ENCODE data around the gene IQGAP1.

Gene IQGAP1

DNA sequence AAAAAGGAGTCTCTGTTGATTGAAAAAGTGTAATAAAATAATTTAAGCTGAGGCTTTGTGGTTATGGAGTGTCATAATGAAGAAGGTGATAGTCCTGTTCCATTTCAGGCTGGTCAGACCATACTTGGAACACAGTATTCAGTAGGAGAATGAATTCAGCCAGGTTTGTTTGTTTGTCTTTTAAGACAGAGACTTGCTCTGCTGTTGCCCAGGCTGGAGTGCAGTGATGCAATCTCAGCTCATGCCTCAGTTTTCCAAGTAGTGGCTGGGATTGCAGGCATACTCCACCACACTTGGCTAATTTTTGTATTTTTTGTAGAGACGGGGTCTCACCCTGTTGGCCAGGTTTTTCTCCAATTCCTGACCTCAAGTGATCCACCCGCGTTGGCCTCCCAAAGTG lies 33.5 kb downstream of the IQGAP1 start:
- no peak for DNase-seq (ENCODE audit: low read depth)
- H3K4me3 ChIP-seq (replicated peaks; ENCODE audit: low read depth, low read length): no peak overlapping the region
- TF ChIP-seq, protein P1, sequence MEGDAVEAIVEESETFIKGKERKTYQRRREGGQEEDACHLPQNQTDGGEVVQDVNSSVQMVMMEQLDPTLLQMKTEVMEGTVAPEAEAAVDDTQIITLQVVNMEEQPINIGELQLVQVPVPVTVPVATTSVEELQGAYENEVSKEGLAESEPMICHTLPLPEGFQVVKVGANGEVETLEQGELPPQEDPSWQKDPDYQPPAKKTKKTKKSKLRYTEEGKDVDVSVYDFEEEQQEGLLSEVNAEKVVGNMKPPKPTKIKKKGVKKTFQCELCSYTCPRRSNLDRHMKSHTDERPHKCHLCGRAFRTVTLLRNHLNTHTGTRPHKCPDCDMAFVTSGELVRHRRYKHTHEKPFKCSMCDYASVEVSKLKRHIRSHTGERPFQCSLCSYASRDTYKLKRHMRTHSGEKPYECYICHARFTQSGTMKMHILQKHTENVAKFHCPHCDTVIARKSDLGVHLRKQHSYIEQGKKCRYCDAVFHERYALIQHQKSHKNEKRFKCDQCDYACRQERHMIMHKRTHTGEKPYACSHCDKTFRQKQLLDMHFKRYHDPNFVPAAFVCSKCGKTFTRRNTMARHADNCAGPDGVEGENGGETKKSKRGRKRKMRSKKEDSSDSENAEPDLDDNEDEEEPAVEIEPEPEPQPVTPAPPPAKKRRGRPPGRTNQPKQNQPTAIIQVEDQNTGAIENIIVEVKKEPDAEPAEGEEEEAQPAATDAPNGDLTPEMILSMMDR (IDR thresholded peaks at IDR 0.05; ENCODE audit: low read length, missing control alignments): no peak

DNA sequence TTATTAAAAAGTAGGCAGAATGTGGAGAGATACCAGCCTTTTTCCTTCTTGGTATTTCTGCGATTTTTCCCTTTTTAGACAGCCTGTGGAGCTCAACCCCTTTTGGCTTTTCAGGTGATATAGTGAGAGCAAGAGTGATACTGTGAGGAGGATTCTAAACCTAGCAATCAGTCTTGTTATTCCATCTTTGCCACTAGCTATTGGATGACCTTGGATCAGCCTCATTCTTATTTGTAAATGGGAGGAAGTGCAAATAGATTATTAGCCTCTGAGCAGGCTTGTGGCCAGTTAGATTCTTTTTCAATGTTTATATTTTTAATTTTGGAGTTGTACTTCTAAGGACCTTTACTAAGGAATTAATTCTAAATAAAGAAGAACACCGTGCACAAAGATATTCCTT lies 34.0 kb downstream of the IQGAP1 start:
- TF ChIP-seq, protein P1 (IDR thresholded peaks at IDR 0.05; ENCODE audit: low read length, missing control alignments): no peak
- DNase-seq (ENCODE audit: low read depth): no peak
- no peak overlapping the region for H3K4me3 ChIP-seq (replicated peaks; ENCODE audit: low read depth, low read length)

DNA sequence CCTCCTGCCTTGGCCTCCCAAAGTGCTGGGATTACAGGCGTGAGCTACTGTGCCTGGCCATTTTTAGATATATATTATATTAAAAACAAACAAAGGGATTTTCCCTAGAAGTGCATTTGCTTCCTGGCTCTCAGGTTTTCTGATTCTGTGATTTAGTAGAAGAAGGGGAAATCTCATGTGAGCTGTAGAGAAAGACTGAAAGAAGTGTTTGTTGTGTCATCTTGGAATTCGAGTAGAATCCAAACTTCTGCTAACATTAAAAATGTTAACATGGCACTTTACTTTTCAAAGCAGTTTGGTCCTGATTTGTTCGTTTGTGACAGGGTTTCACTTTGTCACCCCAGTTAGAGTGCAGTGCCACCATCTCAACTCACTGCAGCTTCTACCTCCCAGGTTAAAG lies 34.9 kb downstream of the IQGAP1 start:
- H3K4me3 ChIP-seq (replicated peaks; ENCODE audit: low read depth, low read length): no peak overlapping the region

DNA sequence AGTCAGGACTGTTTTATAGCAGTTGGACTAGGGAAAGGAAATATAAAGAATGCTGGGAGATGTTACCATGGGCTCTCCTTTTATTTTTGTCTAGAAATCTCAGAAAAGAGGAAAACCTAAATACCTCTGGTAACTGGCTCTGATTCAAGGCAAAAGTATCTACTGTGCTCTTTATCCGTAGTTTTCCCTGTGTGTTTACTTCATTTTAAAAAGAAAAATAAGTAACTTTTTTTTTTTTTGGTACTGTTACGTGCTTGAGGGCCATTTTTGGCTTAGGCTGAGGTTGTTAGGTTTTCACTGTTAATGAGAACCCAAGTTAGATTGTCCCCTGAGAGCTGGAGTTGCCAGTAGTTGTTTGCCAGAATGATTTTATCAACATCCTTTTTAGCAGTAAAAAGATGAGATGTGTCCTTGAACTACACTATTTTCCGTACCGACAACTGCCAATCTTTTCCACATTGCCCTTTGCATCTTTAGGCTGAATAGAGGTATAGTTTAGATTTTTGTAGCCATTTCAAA lies 35.8 kb downstream of the IQGAP1 start:
- TF ChIP-seq, protein P1 (IDR thresholded peaks at IDR 0.05; ENCODE audit: low read length, missing control alignments): no peak
- no peak for DNase-seq (ENCODE audit: low read depth)

More for the DNA sequence above, 34.9 kb downstream of the IQGAP1 start:
- no peak for DNase-seq (ENCODE audit: low read depth)
- TF ChIP-seq, protein P1 (IDR thresholded peaks at IDR 0.05; ENCODE audit: low read length, missing control alignments): no peak

DNA sequence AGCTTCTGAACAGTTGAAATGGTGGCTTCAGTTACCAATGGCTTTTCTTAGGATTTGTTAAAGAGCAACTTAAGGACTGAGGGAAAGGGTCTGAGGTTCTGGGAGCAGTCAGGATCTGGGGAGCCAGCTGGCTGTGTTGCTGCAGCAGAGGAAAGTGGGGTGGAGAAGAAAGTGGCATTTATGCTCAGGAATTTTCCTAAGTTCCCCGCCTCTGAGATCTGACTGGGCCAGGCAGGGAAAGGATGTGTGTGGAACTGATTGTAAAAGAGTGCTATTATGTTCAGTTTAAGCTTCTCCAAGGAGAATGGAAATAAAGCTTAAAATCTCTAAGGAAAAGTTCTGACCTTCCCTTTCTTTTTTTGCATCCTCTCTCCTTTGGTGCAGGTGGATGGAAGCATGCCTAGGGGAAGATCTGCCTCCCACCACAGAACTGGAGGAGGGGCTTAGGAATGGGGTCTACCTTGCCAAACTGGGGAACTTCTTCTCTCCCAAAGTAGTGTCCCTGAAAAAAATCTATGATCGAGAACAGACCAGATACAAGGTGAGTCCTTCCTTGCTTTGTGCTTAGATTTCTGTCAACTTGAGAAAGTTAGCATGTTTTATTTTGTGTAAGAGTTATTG lies 37.8 kb downstream of the IQGAP1 start:
- H3K4me3 ChIP-seq (replicated peaks; ENCODE audit: low read depth, low read length): no peak overlapping the region
- DNase-seq (ENCODE audit: low read depth): no peak
- TF ChIP-seq, protein P1 (IDR thresholded peaks at IDR 0.05; ENCODE audit: low read length, missing control alignments): no peak

More for the DNA sequence above, 35.8 kb downstream of the IQGAP1 start:
- H3K4me3 ChIP-seq (replicated peaks; ENCODE audit: low read depth, low read length): no peak overlapping the region

DNA sequence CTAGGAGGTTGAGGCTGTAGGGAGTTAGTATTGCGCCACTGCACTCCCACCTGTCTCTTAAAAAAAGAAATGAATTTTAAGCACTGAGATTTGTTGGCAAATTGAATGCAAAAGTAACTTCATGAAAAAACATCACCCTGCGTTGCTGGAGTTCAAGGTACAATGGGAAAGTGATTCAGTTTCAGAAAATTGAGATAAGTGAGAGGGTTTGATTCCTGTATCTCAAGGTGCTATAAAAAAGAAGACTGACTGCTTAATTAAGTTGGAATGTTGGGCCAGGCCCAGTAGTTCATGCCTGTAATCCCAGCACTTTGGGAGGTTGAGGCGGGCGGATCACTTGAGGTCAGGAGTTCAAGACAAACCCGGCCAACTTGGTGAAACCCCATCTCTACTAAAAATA lies 39.1 kb downstream of the IQGAP1 start:
- no peak for DNase-seq (ENCODE audit: low read depth)
- H3K4me3 ChIP-seq (replicated peaks; ENCODE audit: low read depth, low read length): no peak overlapping the region
- TF ChIP-seq, protein P1 (IDR thresholded peaks at IDR 0.05; ENCODE audit: low read length, missing control alignments): no peak

DNA sequence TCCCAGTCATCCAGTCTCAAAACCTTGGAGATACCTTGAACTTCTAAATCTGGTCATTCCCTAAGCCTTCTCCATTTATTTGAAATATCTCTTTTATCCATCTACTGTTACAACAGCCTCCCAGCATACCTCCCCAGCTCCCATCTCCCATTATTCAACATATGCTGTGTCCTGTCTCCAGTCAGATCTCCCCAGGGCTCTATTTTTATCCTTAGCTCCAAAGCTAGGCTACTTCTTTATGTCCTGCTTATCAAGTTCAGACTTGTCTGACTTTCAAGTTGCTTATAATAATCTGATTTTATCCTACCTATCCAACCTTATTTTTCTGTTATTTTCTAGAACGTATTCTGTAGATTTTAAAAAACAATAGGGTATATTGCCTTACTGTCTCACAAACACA lies 44.2 kb downstream of the IQGAP1 start:
- H3K4me3 ChIP-seq (replicated peaks; ENCODE audit: low read depth, low read length): no peak overlapping the region
- no peak for DNase-seq (ENCODE audit: low read depth)
- TF ChIP-seq, protein P1 (IDR thresholded peaks at IDR 0.05; ENCODE audit: low read length, missing control alignments): no peak
